Bronchial epithelial cell (primary cell): ENCODE measurements around the gene NPFFR1. TPM values are rescaled to one million over a fixed set of nuclear protein-coding genes. Genes with fewer than 3 reads are reported as not detected.

Experiments used
- DNase-seq: peaks from one replicate; pipeline ENCODE4 v3.0.0-alpha.2; 2010; ENCODE audit warnings: low read depth
- FAIRE-seq: peaks from 2 replicates; lab custom pipeline; 2011; peaks lifted over from hg19 to GRCh38; lab: Jason Lieb, UNC
- H3K27me3 ChIP-seq: 2 replicates; pipeline ENCODE4 v1.5.1; 2011; ENCODE audit warnings: low read length; ENCODE audit not compliant: control insufficient read depth, insufficient read depth
- H3K36me3 ChIP-seq: 2 replicates; pipeline ENCODE4 v1.5.1; 2011; ENCODE audit warnings: low read length; ENCODE audit not compliant: control insufficient read depth, insufficient read depth
- H3K4me3 ChIP-seq: 2 replicates; pipeline ENCODE4 v1.5.1; 2011; ENCODE audit warnings: mild to moderate bottlenecking, low read depth, low read length, control low read depth
- CTCF ChIP-seq: IDR thresholded peaks from 2 replicates; pipeline ENCODE4 v1.5.1; 2011; ENCODE audit warnings: mild to moderate bottlenecking, moderate library complexity, low read length, control low read depth, inconsistent platforms; ENCODE audit not compliant: insufficient read depth, severe bottlenecking
- total RNA-seq: library from RNA; depleted of rRNA; stranded (reverse); fragments of >200 nt; gene quantifications from 2 replicates; pipeline ENCODE4 v1.2.1, GENCODE V29; 2014

NPFFR1 gene
- total RNA-seq, 1 donor from 2014 or later: not detected

DNA sequence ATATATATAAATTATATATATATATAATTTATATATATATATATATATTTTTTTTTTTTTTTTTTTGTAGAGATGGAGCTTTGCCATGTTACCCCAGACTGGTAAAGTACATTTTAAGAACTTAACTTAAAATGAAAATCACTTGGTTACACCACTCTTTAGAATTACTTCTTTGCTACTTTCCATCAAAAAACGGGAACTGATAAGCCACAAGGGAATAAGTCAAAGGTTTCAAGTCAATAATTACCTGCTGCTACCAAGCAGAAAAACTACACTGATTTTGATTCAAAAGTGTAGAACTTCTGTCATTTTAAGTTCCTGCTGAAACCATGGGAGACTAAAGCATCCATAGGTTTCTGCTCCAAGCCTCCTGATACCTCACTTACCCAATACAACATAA is 62.8 kb downstream of the NPFFR1 start:
- TF ChIP-seq CTCF: no peak
- no peak for FAIRE-seq
- H3K27me3 ChIP-seq: no peaks in the 10 kb centered on the region
- no peak for DNase-seq
- H3K4me3 ChIP-seq: no peak overlapping the region
- H3K36me3 ChIP-seq: peaks cover 2% of the 10 kb centered on the region

GRCh38 chr10:70212879-70213278 is 70.9 kb downstream of the NPFFR1 start:
- Histone ChIP-seq H3K27me3 (no peaks in the 10 kb centered on the region), H3K4me3 (no peak overlapping the region), H3K36me3 (peaks cover 15% of the 10 kb centered on the region)
- TF ChIP-seq CTCF: no peak
- DNase-seq (no peak), FAIRE-seq (no peak)

GRCh38 chr10:70212277-70212676 is 71.5 kb downstream of the NPFFR1 start:
- Histone ChIP-seq H3K27me3 (no peaks in the 10 kb centered on the region), H3K36me3 (peaks cover 17% of the 10 kb centered on the region), H3K4me3 (no peak overlapping the region)
- FAIRE-seq (no peak), DNase-seq (no peak)
- TF ChIP-seq CTCF: no peak

- Histone ChIP-seq H3K36me3 (peaks cover 21% of the 10 kb centered on the region), H3K27me3 (no peaks in the 10 kb centered on the region), H3K4me3 (no peak overlapping the region)
- FAIRE-seq: no peak
- no peak for TF ChIP-seq CTCF
- no peak for DNase-seq
Measured at GRCh38 chr10:70206762-70207161, 77.0 kb downstream of the NPFFR1 start.

- peaks cover 11% of the 10 kb centered on the region for H3K36me3 ChIP-seq
- H3K27me3 ChIP-seq: no peaks in the 10 kb centered on the region
- DNase-seq (no peak), FAIRE-seq (no peak)
- H3K4me3 ChIP-seq: no peak overlapping the region
- TF ChIP-seq CTCF: no peak
Measured at GRCh38 chr10:70201105-70201504, 82.7 kb downstream of the NPFFR1 start.
